Mesenchymal stem cell (in vitro differentiated cells and primary cell): Measurements from ENCODE around the gene ORMDL2.
"Not testable (repeated sequence)": the region's sequence is repeated elsewhere in the genome, so short reads cannot be mapped to it uniquely, and the experiment has no call there.

Source experiments
- DNase-seq: peaks from one replicate; pipeline ENCODE4 v3.0.0-alpha.2; 2013
- H2AFZ ChIP-seq: one replicate; pipeline ENCODE4 v1.6.1; 2013; ENCODE audit warnings: low read depth, mild to moderate bottlenecking, control low read depth, inconsistent platforms, low read length, moderate library complexity
- H2AK5ac ChIP-seq: 2 replicates; pipeline ENCODE4 v1.6.1; 2013; ENCODE audit warnings: low read length, moderate library complexity, mild to moderate bottlenecking, inconsistent platforms; ENCODE audit not compliant: severe bottlenecking
- H2BK120ac ChIP-seq: one replicate; pipeline ENCODE4 v1.6.1; 2013; ENCODE audit warnings: low read depth, mild to moderate bottlenecking, inconsistent platforms, low read length, moderate library complexity
- H2BK12ac ChIP-seq, 2 experiments: one replicate each; pipeline ENCODE4 v1.6.1; 2013; ENCODE audit warnings: inconsistent platforms in 2 of 2, low read length in 2 of 2, mild to moderate bottlenecking in 2 of 2, moderate library complexity in 2 of 2, control low read depth in 1 of 2
- H2BK15ac ChIP-seq: one replicate; pipeline ENCODE4 v1.6.1; 2013; ENCODE audit warnings: mild to moderate bottlenecking, low read depth, inconsistent platforms; ENCODE audit not compliant: poor library complexity, severe bottlenecking
- H2BK5ac ChIP-seq: 2 replicates; pipeline ENCODE4 v1.6.1; 2013; ENCODE audit warnings: low read depth, mild to moderate bottlenecking, low read length, control low read depth, inconsistent platforms; ENCODE audit not compliant: poor library complexity, severe bottlenecking
- H3K14ac ChIP-seq, 2 experiments: one replicate each; pipeline ENCODE4 v1.6.1; 2013; ENCODE audit warnings: inconsistent platforms in 2 of 2, low read length in 2 of 2, control low read depth in 1 of 2, mild to moderate bottlenecking in 1 of 2, moderate library complexity in 1 of 2
- H3K18ac ChIP-seq, 2 experiments: one replicate each; pipeline ENCODE4 v1.6.1; 2013; ENCODE audit warnings: inconsistent platforms in 2 of 2, low read length in 2 of 2, control low read depth in 1 of 2, low read depth in 1 of 2, mild to moderate bottlenecking in 1 of 2
- H3K23ac ChIP-seq, 2 experiments: one replicate each; pipeline ENCODE4 v1.6.1; 2013; ENCODE audit warnings: inconsistent platforms in 2 of 2, low read length in 2 of 2, mild to moderate bottlenecking in 2 of 2, moderate library complexity in 2 of 2, control low read depth in 1 of 2
- H3K27ac ChIP-seq: 2 replicates; pipeline ENCODE4 v1.5.1; 2013; ENCODE audit warnings: mild to moderate bottlenecking, moderate library complexity, low read length, control low read depth, inconsistent platforms; ENCODE audit not compliant: poor library complexity, severe bottlenecking
- H3K27me3 ChIP-seq, 2 experiments: 2 replicates each; pipeline versions ENCODE4 v1.6.1 to v1.7.0; 2013; ENCODE audit warnings: low read length in 2 of 2, mild to moderate bottlenecking in 2 of 2, moderate library complexity in 2 of 2, control low read depth in 1 of 2, inconsistent platforms in 1 of 2; ENCODE audit not compliant: control insufficient read depth in 1 of 2, insufficient read depth in 1 of 2
- H3K36me3 ChIP-seq, 2 experiments: 2 replicates each; pipeline versions ENCODE4 v1.6.1 to v1.7.0; 2013; ENCODE audit warnings: low read length in 2 of 2, control low read depth in 1 of 2, inconsistent platforms in 1 of 2, low read depth in 1 of 2, mild to moderate bottlenecking in 1 of 2; ENCODE audit not compliant: insufficient read depth in 2 of 2, control insufficient read depth in 1 of 2
- H3K4ac ChIP-seq, 2 experiments: one replicate each; pipeline ENCODE4 v1.6.1; 2013; ENCODE audit warnings: inconsistent platforms in 2 of 2, low read length in 2 of 2, mild to moderate bottlenecking in 2 of 2, moderate library complexity in 2 of 2, control low read depth in 1 of 2, low read depth in 1 of 2
- H3K4me1 ChIP-seq: 2 replicates; pipeline ENCODE4 v1.6.1; 2013; ENCODE audit warnings: low read depth, low read length, control low read depth; ENCODE audit not compliant: control insufficient read depth, insufficient read depth
- H3K4me2 ChIP-seq: 2 replicates; pipeline ENCODE4 v1.6.1; 2013; ENCODE audit warnings: low read length, mild to moderate bottlenecking, inconsistent platforms; ENCODE audit not compliant: poor library complexity, severe bottlenecking
- H3K4me3 ChIP-seq, 2 experiments: 2 replicates each; pipeline versions ENCODE4 v1.5.1 to v1.7.0; 2013; ENCODE audit warnings: low read length in 2 of 2, mild to moderate bottlenecking in 2 of 2, control low read depth in 1 of 2, low read depth in 1 of 2; ENCODE audit not compliant: insufficient read depth in 1 of 2
- H3K79me1 ChIP-seq: replicated peaks from 2 replicates; pipeline ENCODE4 v1.6.1; 2013; ENCODE audit warnings: mild to moderate bottlenecking, control low read depth, low read length, inconsistent platforms; ENCODE audit not compliant: poor library complexity, severe bottlenecking
- H3K9ac ChIP-seq: 2 replicates; pipeline ENCODE4 v1.7.0; 2013; ENCODE audit warnings: mild to moderate bottlenecking, low read length, moderate library complexity
- H3K9me3 ChIP-seq: 2 replicates; pipeline ENCODE4 v1.7.0; 2013; ENCODE audit warnings: mild to moderate bottlenecking, low read length; ENCODE audit not compliant: control insufficient read depth
- H4K8ac ChIP-seq: one replicate; pipeline ENCODE4 v1.6.1; 2013; ENCODE audit warnings: inconsistent platforms, mild to moderate bottlenecking, low read length, moderate library complexity
- H4K91ac ChIP-seq: one replicate; pipeline ENCODE4 v1.6.1; 2013; ENCODE audit warnings: mild to moderate bottlenecking, low read length, inconsistent platforms
- WGBS: methylation state at CpG from one replicate; pipeline ENCODE4 v1.1.7; 2013; ENCODE audit warnings: mixed read lengths; 5-methylcytosine and 5-hydroxymethylcytosine counted together

ORMDL2 gene

DNA sequence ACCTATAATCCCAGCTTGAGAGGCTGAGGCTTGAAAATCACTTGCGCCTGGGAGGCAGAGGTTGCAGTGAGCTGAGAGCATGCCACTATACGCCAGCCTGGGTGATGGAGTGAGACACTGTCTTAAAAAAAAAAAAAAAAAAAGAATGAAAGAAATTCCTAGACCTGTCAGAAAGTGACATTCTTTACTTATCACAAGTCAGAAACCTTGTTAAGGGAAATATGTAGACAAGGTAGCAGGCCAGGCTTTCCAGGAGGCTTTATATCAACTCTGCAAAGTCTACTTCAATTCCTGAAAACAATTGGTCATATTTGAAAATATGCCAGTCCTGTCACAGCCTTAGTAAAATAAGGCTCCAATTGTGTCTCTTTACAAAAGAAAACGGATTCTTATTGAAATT lies 44.0 kb downstream of the ORMDL2 start:
- WGBS, result 100% methylated on average over 2 of the region's 3 CpGs
- no peak overlapping the region for H2BK12ac ChIP-seq
- no peak overlapping the region for H3K18ac ChIP-seq
- no peak overlapping the region for H4K91ac ChIP-seq
- H2BK15ac ChIP-seq, result no peak overlapping the region
- no peaks in the 10 kb centered on the region for H3K36me3 ChIP-seq
- H3K4ac ChIP-seq, result no peak overlapping the region
- no peak overlapping the region for H2AFZ ChIP-seq
- no peaks in the 10 kb centered on the region for H3K9me3 ChIP-seq
- H3K27me3 ChIP-seq, result no peaks in the 10 kb centered on the region
- no peak overlapping the region for H2BK120ac ChIP-seq
- no peak overlapping the region for H2AK5ac ChIP-seq
- no peak overlapping the region for H4K8ac ChIP-seq
- H3K23ac ChIP-seq, result no peak overlapping the region
- H3K4me3 ChIP-seq, result no peak overlapping the region
- H3K4me2 ChIP-seq, result no peak overlapping the region
- DNase-seq, result no peak
- no peaks in the 10 kb centered on the region for H3K79me1 ChIP-seq
- no peak overlapping the region for H3K9ac ChIP-seq
- no peak overlapping the region for H2BK5ac ChIP-seq
- H3K14ac ChIP-seq, result no peak overlapping the region
- H3K4me1 ChIP-seq, result no peaks in the 10 kb centered on the region
- no peak overlapping the region for H3K27ac ChIP-seq

DNA sequence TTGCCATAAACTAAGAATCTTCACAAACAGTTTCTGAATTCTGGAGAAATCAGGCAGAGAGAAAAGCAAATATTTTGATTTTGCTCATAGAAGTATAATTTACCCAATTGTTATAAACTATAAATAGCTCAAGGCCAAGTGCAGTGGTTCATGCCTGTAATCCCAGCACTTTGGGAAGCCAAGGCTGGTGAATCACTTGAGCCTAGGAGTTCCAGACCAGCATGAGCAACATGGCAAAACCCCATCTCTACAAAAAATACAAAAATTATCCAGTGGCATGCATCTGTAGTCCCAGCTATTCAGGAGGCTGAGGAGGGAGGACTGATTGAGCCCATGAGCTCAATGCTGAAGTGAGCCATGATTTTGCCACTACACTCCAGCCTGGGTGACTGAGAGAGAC lies 44.4 kb downstream of the ORMDL2 start:
- no peak overlapping the region for H2BK5ac ChIP-seq
- H3K27me3 ChIP-seq, result no peaks in the 10 kb centered on the region
- H3K9me3 ChIP-seq, result no peaks in the 10 kb centered on the region
- no peak overlapping the region for H2BK12ac ChIP-seq
- no peaks in the 10 kb centered on the region for H3K79me1 ChIP-seq
- no peak overlapping the region for H3K14ac ChIP-seq
- H2BK120ac ChIP-seq, result no peak overlapping the region
- H2AK5ac ChIP-seq, result no peak overlapping the region
- H3K23ac ChIP-seq, result no peak overlapping the region
- H3K4ac ChIP-seq, result no peak overlapping the region
- no peak overlapping the region for H4K91ac ChIP-seq
- no peak for DNase-seq
- no peaks in the 10 kb centered on the region for H3K36me3 ChIP-seq
- H3K4me1 ChIP-seq, result no peaks in the 10 kb centered on the region
- no peak overlapping the region for H3K18ac ChIP-seq
- no peak overlapping the region for H3K4me3 ChIP-seq
- no peak overlapping the region for H3K27ac ChIP-seq
- H2AFZ ChIP-seq, result no peak overlapping the region
- no peak overlapping the region for H3K4me2 ChIP-seq
- H3K9ac ChIP-seq, result no peak overlapping the region
- no peak overlapping the region for H2BK15ac ChIP-seq
- no peak overlapping the region for H4K8ac ChIP-seq

DNA sequence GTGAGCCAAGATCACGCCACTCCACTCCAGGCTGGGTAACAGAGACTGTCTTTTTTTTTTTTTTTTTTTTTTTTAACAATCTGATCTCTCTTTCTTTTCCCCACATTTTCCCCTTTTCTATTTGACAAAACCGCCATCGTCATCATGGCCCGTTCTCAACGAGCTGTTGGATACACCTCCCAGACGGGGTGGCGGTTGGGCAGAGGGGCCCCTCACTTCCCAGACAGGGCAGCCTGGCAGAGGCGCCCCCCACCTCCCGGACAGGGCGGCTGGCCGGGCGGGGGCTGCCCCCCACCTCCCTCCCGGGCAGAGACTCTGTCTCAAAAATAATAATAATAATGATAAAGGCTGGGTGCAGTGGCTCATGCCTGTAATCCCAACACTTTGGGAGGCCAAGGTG lies 45.1 kb downstream of the ORMDL2 start:
- not testable (repeated sequence) for H2BK5ac ChIP-seq, H3K4me2 ChIP-seq, H2BK12ac ChIP-seq, H3K23ac ChIP-seq, H3K79me1 ChIP-seq, H3K27me3 ChIP-seq, H4K91ac ChIP-seq, H4K8ac ChIP-seq, H3K4me3 ChIP-seq, H2AK5ac ChIP-seq, H3K27ac ChIP-seq, H3K14ac ChIP-seq, H2BK120ac ChIP-seq, H3K9me3 ChIP-seq, H3K9ac ChIP-seq, H3K18ac ChIP-seq, H3K36me3 ChIP-seq, H3K4me1 ChIP-seq, H2AFZ ChIP-seq, H3K4ac ChIP-seq, H2BK15ac ChIP-seq, DNase-seq
- 98% methylated on average over 8 of the region's 13 CpGs for WGBS

DNA sequence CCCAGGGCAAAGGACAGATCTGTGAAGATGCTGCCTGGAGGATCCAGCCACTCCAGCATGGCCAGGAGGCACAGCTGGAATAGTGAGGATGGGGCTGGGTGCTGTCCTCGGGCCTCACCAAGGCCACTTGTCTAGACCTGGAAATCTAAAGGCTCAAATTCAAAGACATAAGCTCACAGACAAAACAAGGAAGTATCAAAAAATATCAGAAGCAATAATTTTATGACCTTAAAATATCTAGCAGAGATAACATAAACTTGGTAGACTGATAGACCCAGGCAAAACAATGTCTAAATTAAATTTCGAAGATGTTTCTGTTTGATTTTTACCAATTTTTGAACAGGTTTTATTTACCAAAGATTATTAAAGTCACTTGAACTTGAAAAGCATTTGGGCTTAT lies 47.5 kb downstream of the ORMDL2 start:
- Histone ChIP-seq H3K4me2 (no peak overlapping the region), H3K23ac (no peak overlapping the region), H3K14ac (no peak overlapping the region), H2BK12ac (no peak overlapping the region), H2BK5ac (no peak overlapping the region), H2AFZ (no peak overlapping the region), H3K18ac (no peak overlapping the region), H2AK5ac (no peak overlapping the region), H4K91ac (no peak overlapping the region), H3K79me1 (no peaks in the 10 kb centered on the region), H3K4me1 (no peaks in the 10 kb centered on the region), H2BK120ac (no peak overlapping the region), H4K8ac (no peak overlapping the region), H3K27ac (no peak overlapping the region), H3K27me3 (no peaks in the 10 kb centered on the region), H3K4me3 (no peak overlapping the region), H3K9ac (no peak overlapping the region), H3K4ac (no peak overlapping the region), H2BK15ac (no peak overlapping the region), H3K36me3 (no peaks in the 10 kb centered on the region), H3K9me3 (no peaks in the 10 kb centered on the region)
- WGBS, result 89% methylated on average over 1 of the region's 2 CpGs
- no peak for DNase-seq
